Activated gamma-delta T cell (primary cell): ENCODE results near the gene NEK11.
"Not testable (repeated sequence)": the region's sequence is repeated elsewhere in the genome, so short reads cannot be mapped to it uniquely, and the experiment has no call there.

Experiments used
- DNase-seq: peaks from one replicate; lab custom pipeline; 2025; lab: John Stamatoyannopoulos, UW

Gene NEK11

DNA sequence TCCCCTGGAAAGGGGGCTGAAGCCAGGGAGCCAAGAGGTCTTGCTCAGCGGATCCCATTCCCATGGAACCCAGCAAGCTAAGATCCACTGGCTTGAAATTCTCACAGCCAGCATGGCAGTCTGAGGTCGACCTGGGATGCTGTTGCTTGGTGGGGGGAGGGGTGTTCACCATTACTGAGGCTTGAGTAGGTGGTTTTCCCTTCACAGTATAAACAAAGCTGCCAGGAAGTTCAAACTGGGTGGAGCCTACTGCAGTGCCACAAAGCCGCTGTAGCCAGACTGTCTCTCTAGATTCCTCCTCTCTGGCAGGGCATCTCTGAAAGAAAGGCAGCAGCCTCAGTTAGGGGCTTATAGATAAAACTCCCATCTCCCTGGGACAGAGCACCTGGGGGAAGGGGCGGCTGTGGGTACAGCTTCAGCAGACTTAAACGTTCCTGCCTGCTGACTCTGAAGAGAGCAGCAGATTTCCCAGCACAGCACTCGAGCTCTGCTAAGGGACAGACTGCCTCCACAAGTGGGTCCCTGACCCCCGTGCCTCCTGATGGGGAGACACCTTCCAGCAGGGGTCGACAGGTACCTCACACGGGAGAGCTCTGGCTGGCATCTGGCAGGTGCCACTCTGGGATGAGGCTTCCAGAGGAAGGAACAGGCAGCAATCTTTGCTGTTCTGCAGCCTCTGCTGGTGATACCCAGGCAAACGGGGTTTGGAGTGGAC lies 15.8 kb downstream of the NEK11 start:
- not testable (repeated sequence) for DNase-seq

GRCh38 chr3:131047582-131047981 lies 20.9 kb downstream of the NEK11 start:
- no peak for DNase-seq

- no peak for DNase-seq
Observed at GRCh38 chr3:131048030-131048429, 21.4 kb downstream of the NEK11 start.

GRCh38 chr3:131050001-131050400 lies 23.3 kb downstream of the NEK11 start:
- no peak for DNase-seq

DNA sequence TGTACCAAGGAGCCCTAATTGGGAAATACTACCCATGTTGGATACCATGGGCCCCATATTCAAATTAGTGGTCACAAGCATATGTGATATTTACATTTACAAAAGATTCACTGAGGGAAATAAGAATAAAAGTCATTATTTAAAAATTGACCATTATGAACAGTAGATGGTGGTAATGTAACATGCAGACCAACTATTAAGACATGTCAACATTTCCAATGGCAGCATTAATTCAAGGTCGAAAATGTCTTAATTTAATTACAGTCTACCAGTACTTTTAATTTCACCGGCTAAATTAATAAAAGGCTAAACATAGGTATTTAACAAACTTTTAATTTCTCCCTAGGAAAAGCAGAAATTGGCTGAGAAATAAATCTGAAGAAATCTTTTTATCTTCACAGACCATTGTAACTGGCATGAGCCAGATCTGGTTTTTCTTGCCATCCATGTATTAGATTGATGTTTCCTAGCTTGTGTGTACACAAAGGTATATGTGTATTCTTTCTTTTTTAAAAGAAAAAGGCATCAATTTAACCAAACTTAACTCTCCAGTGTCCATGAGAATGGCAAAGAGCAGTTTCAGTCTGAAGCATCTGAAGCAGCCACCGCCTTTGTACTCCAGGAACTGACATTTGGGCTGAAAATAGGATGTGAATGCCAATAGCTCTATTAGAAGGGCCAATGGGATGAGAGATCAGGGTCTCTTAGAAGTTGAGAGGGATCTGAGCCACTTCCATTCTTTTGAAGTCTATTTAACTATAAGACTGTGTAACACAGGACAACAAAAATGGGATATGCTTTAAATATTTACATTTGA lies 26.6 kb downstream of the NEK11 start:
- no peak for DNase-seq

GRCh38 chr3:131067983-131068382 lies 41.3 kb downstream of the NEK11 start:
- no peak for DNase-seq

- no peak for DNase-seq
Observed at GRCh38 chr3:131072099-131072559, 45.5 kb downstream of the NEK11 start.

- no peak for DNase-seq
Observed at GRCh38 chr3:131072845-131073244, 46.2 kb downstream of the NEK11 start.

DNA sequence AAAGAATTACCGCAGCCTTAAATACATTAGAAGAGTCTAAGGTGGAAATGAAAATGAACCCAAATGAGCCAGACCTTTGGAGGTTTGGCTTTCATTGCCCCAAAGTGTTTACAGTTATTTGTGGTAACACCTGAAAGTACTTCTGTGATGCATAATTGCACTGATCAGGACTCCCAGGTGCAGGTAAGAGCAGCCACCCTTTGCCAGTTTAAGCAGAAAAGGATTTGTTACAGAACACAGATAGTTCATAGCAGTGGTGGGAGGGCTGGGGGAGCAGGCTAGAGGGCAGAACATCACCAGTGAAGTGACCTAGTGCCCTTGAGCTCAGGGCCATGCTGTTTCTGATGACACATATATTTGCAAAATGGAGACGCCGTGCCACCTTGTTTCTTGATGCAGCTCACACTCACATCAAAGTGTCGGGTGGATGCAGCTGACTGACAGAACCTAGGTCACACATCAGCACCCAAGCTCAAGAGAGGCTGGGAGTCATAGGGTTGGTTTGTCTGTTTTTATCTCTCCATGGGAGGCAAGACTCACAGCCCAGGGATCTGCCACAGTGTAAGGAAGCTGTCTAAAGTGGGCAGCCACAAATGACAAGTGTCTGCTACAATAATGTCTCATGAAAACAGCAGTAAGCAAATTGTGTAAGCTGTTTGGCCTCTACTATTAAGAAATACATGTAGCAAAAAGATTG lies 49.1 kb downstream of the NEK11 start:
- no peak for DNase-seq

GRCh38 chr3:131077904-131078303 lies 51.2 kb downstream of the NEK11 start:
- DNase-seq = no peak

DNA sequence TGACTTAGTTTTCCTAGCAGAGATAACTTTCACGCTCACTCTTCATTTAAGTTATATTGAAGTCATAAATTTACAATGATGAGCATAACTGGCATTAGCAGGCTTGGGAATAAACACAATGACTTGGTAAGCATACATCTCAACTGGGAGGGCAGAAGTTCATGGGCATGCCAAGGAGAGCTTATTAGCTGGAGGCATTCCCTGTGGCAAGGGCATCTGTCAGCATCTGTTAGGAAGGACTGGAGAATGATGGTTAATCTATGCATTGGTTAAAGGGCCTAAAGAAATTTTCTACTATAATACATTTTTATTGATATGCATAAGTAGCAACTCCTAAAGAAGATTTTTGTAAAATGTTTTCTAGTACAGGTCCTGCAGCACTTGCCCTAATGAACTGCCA lies 52.4 kb downstream of the NEK11 start:
- no peak for DNase-seq

DNA sequence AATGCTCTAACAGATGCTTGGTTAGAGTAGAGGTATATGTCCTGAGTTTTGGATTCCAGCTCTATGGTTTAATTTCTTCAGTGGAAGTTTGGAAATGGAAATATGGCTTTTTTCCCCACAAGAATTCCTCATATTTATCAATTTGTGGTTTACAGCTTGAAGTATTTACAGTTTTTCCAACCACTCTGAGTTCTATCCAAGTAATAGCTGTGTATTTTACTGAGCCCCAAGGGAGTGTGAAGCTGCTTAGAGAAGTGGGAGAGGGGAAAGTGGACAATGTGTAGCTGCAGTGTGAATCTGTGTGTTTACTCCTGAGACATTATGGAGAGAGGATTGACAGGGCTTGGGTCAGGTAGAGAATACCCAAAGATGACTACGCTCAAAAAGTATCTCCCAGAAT lies 54.5 kb downstream of the NEK11 start:
- DNase-seq = no peak

- no peak for DNase-seq
Observed at GRCh38 chr3:131082246-131082645, 55.6 kb downstream of the NEK11 start.

GRCh38 chr3:131082871-131083863 lies 56.5 kb downstream of the NEK11 start:
- no peak for DNase-seq

GRCh38 chr3:131091768-131092167 lies 65.1 kb downstream of the NEK11 start:
- no peak for DNase-seq

DNA sequence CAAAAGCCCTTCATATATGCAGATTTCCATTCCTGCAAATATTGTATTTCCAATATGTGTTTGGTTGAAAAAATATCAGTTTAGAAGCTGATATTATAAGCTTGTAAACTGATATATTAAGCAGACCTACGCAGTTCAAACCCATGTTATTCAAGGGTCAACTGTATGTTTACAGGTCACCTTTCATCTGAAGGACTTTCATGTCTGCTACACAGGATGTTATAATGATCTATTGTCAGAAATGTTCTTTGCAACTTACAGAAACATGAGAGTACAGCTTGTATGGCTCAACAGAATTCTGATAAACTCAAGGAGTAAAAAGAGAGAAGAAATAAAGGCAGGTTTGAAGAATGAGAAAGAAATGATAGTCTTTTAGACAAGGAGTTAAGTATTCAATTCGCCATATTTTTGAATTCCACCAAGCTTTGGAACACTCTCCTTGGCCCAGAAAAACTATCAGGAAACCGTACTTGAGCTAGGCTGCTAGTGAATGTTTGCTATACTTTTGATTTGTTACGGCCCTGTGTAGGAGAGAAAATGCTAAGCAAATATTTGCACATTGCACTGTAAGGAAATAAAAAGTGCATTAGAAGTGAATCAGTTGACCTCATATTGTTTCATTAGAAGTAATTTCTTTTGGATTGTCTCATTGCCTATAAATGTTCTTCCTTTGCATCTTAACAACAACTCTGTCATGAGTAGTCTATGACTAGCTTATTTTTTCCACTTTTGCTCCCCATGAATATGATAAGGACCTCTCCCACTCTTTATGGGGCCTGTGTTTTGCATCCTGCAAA lies 81.2 kb downstream of the NEK11 start:
- DNase-seq = no peak

DNA sequence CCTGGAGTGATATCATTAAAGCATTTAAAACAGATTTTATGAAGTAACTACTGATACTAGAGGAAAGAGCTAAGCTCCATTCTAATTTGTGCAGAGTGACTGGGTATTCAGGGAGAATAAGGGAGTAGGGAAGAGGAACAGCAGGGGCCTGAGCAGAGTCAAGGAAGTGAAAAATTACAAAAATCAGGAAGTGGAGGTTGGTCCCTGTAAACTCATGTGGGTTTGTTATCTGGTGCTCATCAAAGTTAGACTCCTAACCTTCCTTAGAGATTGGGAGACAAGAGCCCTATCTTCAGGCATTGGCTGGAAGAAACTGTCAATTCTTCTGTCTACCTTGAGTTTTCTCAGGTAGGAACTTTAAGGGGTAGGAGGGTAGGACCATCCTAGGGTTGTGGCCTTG lies 82.5 kb downstream of the NEK11 start:
- DNase-seq = no peak

DNA sequence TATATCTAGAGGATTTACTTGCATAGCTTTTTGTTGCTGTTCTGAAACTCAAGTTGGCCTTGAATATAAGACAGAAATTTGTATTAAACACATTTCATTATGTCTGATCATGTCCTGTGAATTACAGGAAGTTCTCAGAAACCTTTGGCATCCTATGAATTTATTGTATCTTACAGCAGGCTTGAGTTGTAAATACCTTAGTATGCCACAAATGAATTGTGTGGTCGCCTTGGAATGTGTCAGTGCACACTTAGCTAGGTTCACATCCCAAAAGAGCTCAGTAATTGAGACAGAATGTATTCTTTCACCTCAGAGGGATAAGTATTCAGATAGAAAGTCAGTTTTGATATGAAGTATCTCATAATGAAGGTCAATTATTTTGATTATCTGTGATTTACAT lies 83.4 kb downstream of the NEK11 start:
- no peak for DNase-seq

- no peak for DNase-seq
Observed at GRCh38 chr3:131114256-131114655, 87.6 kb downstream of the NEK11 start.

GRCh38 chr3:131125684-131126083 lies 99.0 kb downstream of the NEK11 start:
- no peak for DNase-seq

GRCh38 chr3:131140891-131141290 lies 114.2 kb downstream of the NEK11 start:
- DNase-seq = no peak
